ENCODE data around the gene MEX3A. TPM values are rescaled to one million over a fixed set of nuclear protein-coding genes. Genes with fewer than 3 reads are reported as not detected.

Gene MEX3A
- total and polyA plus RNA-seq, 2 of the 8 experiments (the other 6 are each of a cell fraction or from before 2014, with no cell fraction given): 34.1 to 52.4 TPM

DNA sequence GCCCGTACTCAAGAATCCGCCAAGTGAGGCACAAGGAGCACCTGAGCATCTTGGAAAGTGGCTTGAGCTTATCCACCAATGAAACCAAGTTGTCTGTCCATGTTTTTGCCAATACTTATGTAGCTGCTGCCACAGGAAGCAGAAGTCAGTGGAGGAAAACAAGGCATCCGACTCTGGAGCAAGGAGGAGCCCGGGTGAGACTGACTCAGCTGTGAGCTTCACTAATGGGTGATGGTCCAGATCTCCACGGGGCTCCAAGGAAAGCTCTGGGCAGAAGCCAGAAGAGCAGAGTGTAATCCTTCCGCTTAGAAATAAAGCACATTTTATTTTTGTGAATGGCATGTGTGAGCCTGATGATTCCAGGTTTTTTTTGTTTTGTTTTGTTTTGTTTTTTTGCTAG, 49.3 kb downstream of the MEX3A start:
- POLR2A ChIA-PET (ENCODE audit: partially characterized antibody): interaction anchor here (0.7 to 2.5 kb wide), 7 partner anchors 8 to 249 kb away, joined by 3 to 11 read pairs (median 4); partner anchors contain the start of genes RAB25 and SMG5
- TF ChIP-seq SIRT6 (IDR thresholded peaks at IDR 0.05; ENCODE audit: low read length) (no peak), MAFK (IDR thresholded peaks at IDR 0.05; ENCODE audit: low read depth, low read length) (no peak), HDAC6 (IDR thresholded peaks at IDR 0.05; ENCODE audit: low read depth, low read length) (no peak), GABPA (IDR thresholded peaks at IDR 0.05; ENCODE audit: borderline replicate concordance, insufficient read depth, low read length) (no peak), ZNF274 (IDR thresholded peaks at IDR 0.05; ENCODE audit: borderline replicate concordance, extremely low read depth, low read length) (no peak), HDAC2 (IDR thresholded peaks at IDR 0.05; ENCODE audit: borderline replicate concordance in 1 of 2, low read depth in 2 of 2, low read length in 2 of 2) (no peak), KDM1A (IDR thresholded peaks at IDR 0.05; ENCODE audit: borderline replicate concordance, low read length) (no peak), NRF1 (IDR thresholded peaks at IDR 0.05; ENCODE audit: low read depth, low read length) (no peak), EGR1 (IDR thresholded peaks at IDR 0.05; ENCODE audit: borderline replicate concordance, low read depth, low read length) (no peak)
- TF ChIP-seq, protein P1, sequence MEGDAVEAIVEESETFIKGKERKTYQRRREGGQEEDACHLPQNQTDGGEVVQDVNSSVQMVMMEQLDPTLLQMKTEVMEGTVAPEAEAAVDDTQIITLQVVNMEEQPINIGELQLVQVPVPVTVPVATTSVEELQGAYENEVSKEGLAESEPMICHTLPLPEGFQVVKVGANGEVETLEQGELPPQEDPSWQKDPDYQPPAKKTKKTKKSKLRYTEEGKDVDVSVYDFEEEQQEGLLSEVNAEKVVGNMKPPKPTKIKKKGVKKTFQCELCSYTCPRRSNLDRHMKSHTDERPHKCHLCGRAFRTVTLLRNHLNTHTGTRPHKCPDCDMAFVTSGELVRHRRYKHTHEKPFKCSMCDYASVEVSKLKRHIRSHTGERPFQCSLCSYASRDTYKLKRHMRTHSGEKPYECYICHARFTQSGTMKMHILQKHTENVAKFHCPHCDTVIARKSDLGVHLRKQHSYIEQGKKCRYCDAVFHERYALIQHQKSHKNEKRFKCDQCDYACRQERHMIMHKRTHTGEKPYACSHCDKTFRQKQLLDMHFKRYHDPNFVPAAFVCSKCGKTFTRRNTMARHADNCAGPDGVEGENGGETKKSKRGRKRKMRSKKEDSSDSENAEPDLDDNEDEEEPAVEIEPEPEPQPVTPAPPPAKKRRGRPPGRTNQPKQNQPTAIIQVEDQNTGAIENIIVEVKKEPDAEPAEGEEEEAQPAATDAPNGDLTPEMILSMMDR (IDR thresholded peaks at IDR 0.05; ENCODE audit: control extremely low read depth in 1 of 3, insufficient read depth in 1 of 3, low read depth in 1 of 3, low read length in 3 of 3): no peak
- TF ChIP-seq, protein P2, sequence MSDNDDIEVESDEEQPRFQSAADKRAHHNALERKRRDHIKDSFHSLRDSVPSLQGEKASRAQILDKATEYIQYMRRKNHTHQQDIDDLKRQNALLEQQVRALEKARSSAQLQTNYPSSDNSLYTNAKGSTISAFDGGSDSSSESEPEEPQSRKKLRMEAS (IDR thresholded peaks at IDR 0.05): no peak

More for the DNA sequence above, 49.3 kb downstream of the MEX3A start:
- no peak for DNase-seq (ENCODE audit: low read depth in 1 of 2, low spot score in 2 of 2)
- Histone ChIP-seq H2AFZ (ENCODE audit: low read length) (no peak overlapping the region), H4K5ac (ENCODE audit: insufficient read length, low read depth, low read length) (no peak overlapping the region), H3K4ac (replicated peaks; ENCODE audit: insufficient read length, low read depth, low read length) (no peak overlapping the region), H3K23ac (ENCODE audit: insufficient read length) (no peak overlapping the region), H3K4me3 (ENCODE audit: extremely low read depth in 1 of 4, insufficient read depth in 2 of 4, low read depth in 3 of 4, low read length in 4 of 4) (no peak overlapping the region), H3K27me3 (replicated peaks in 1 of 4; ENCODE audit: control insufficient read depth in 3 of 4, extremely low read depth in 1 of 4, insufficient read depth in 3 of 4, low read length in 3 of 4) (no peaks in the 10 kb centered on the region), H3K18ac (ENCODE audit: extremely low read depth, low read length) (no peak overlapping the region), H3K4me1 (replicated peaks in 1 of 4; ENCODE audit: control insufficient read depth in 3 of 4, insufficient read depth in 4 of 4, low read length in 3 of 4) (no peaks in the 10 kb centered on the region; a peak in 3 of 7 replicates), H3K14ac (ENCODE audit: insufficient read length) (no peak overlapping the region), H2BK12ac (ENCODE audit: low read depth, low read length) (no peak overlapping the region), H3K23me2 (ENCODE audit: low read depth, low read length) (no peaks in the 10 kb centered on the region), H3K27ac (ENCODE audit: low read depth, low read length) (no peak overlapping the region), H3K56ac (replicated peaks; ENCODE audit: insufficient read length, low read depth, low read length) (no peak overlapping the region), H3K4me2 (ENCODE audit: insufficient read depth in 1 of 2, low read depth in 2 of 2, low read length in 2 of 2) (no peak overlapping the region), H3K9ac (replicated peaks in 1 of 4; ENCODE audit: extremely low read depth in 1 of 4, low read depth in 3 of 4, low read length in 3 of 4) (no peak overlapping the region), H4K8ac (ENCODE audit: extremely low read depth, insufficient read depth, low read length) (no peak overlapping the region), H2BK20ac (ENCODE audit: low read length) (no peak overlapping the region), H3K79me1 (ENCODE audit: low read depth, low read length) (no peaks in the 10 kb centered on the region), H4K20me1 (replicated peaks in 1 of 2; ENCODE audit: control insufficient read depth in 1 of 2, insufficient read depth in 2 of 2, low read length in 2 of 2) (peaks cover 0 to 2% of the 10 kb centered on the region in 2 experiments), H4K91ac (replicated peaks; ENCODE audit: insufficient read length, low read length) (no peak overlapping the region), H2AK5ac (ENCODE audit: low read depth, low read length) (no peak overlapping the region), H2BK15ac (ENCODE audit: low read length) (0 out of 2 replicates have a peak overlapping the region, but pooled peaks have one; percentile 29), H3K9me3 (ENCODE audit: insufficient read depth in 2 of 2, low read depth in 1 of 2, low read length in 1 of 2) (no peaks in the 10 kb centered on the region), H2BK120ac (replicated peaks; ENCODE audit: low read depth, low read length) (no peak overlapping the region), H3K36me3 (ENCODE audit: control insufficient read depth in 2 of 4, insufficient read depth in 4 of 4, low read length in 3 of 4) (peaks cover 0 to 6% (median 0%) of the 10 kb centered on the region in 4 experiments; a peak in 5 of 8 replicates), H2BK5ac (ENCODE audit: low read depth, low read length) (no peak overlapping the region), H3K79me2 (ENCODE audit: control insufficient read depth in 1 of 2, insufficient read depth in 2 of 2, low read length in 2 of 2) (no peaks in the 10 kb centered on the region)
- no peak for FAIRE-seq
- CTCF ChIA-PET (ENCODE audit: partially characterized antibody): interaction anchor here (1.0 to 6.2 kb wide), 5 partner anchors 8 to 226 kb away, joined by 3 to 30 read pairs (median 4); no protein-coding TSS in a partner anchor
- WGBS, 2 experiments (ENCODE audit: extremely low coverage in 1 of 2, insufficient coverage in 1 of 2, insufficient read length in 1 of 2, insufficient replicate concordance in 2 of 2, low coverage in 1 of 2, low lambda C conversion rate in 2 of 2, missing lambda C conversion rate in 1 of 2): 92% methylated on average over 6 of the region's 6 CpGs; no CpG with 5 or more reads in 1 of the 2 experiments

All from H1 (cell line).